SK-N-SH (cell line): Measurements from ENCODE around the gene YPEL1. TPM values are rescaled to one million over a fixed set of nuclear protein-coding genes. Genes with fewer than 3 reads are reported as not detected.

Experiments used
- CTCF ChIA-PET: fragments of 300-600, 350-600 bp; formaldehyde crosslinking; extraction: SDS; loops from one replicate; lab custom pipeline; 2021; lab: Yijun Ruan, JAX
- POLR2A ChIA-PET: fragments of 350-600 bp; sonication (Branson Sonifier 250); formaldehyde crosslinking; extraction: SDS; loops from one replicate; lab custom pipeline; 2020; ENCODE audit warnings: antibody characterized with exemption, inconsistent platforms; lab: Yijun Ruan, JAX
- DNase-seq: peaks from one replicate; pipeline ENCODE4 v3.0.0; 2012
- H2AFZ ChIP-seq: fragments of 200-600 bp; sonication (generic); 2 replicates; pipeline ENCODE4 v1.8.1; 2016; ENCODE audit warnings: antibody characterized with exemption, mild to moderate bottlenecking, low read depth
- H3F3A ChIP-seq: fragments of 200-600 bp; sonication (generic); replicated peaks from 2 replicates; pipeline ENCODE3; 2016; ENCODE audit warnings: antibody characterized with exemption, mild to moderate bottlenecking; ENCODE audit not compliant: insufficient read depth
- H3K27ac ChIP-seq, 2 experiments: fragments of 200-500 bp in 1 of 2; fragments of 200-600 bp in 1 of 2; sonication (Bioruptor generic) in 1 of 2; sonication (generic), shearing (Covaris generic) in 1 of 2; 2 replicates each; pipeline versions ENCODE4 v1.5.1 to v1.6.1; 2014 to 2016; ENCODE audit warnings: low read depth in 2 of 2, inconsistent platforms in 1 of 2, low read length in 1 of 2, mild to moderate bottlenecking in 1 of 2, mixed read lengths in 1 of 2
- H3K27me3 ChIP-seq: fragments of 200-600 bp; sonication (generic), shearing (Covaris generic); 2 replicates; pipeline ENCODE4 v1.6.1; 2016; ENCODE audit warnings: mixed run types; ENCODE audit not compliant: insufficient read depth
- H3K36me3 ChIP-seq, 2 experiments: fragments of 200-500 bp in 1 of 2; fragments of 200-600 bp in 1 of 2; sonication (Bioruptor generic) in 1 of 2; sonication (generic) in 1 of 2; replicated peaks in 1 of 2; 2 replicates each; pipeline versions ENCODE3 to v1.5.1; 2014 to 2016; ENCODE audit warnings: low read length in 1 of 2, mild to moderate bottlenecking in 1 of 2; ENCODE audit not compliant: insufficient read depth in 2 of 2, control insufficient read depth in 1 of 2
- H3K4me1 ChIP-seq, 2 experiments: fragments of 200-500 bp in 1 of 2; fragments of 200-600 bp in 1 of 2; sonication (Bioruptor generic) in 1 of 2; sonication (generic), shearing (Covaris generic) in 1 of 2; 2 replicates each; pipeline versions ENCODE4 v1.5.1 to v1.6.1; 2014 to 2016; ENCODE audit warnings: low read depth in 1 of 2, low read length in 1 of 2, mixed run types in 1 of 2; ENCODE audit not compliant: insufficient read depth in 2 of 2, control insufficient read depth in 1 of 2
- H3K4me2 ChIP-seq: fragments of 200-600 bp; sonication (generic), shearing (Covaris generic); 2 replicates; pipeline ENCODE4 v1.6.1; 2017; ENCODE audit warnings: mixed run types
- H3K4me3 ChIP-seq, 2 experiments: fragments of 200-500 bp in 1 of 2; fragments of 200-600 bp in 1 of 2; sonication (Bioruptor generic) in 1 of 2; sonication (generic), shearing (Covaris generic) in 1 of 2; 2 replicates each; pipeline versions ENCODE4 v1.5.1 to v1.8.1; 2014 to 2016; ENCODE audit warnings: low read depth in 2 of 2, inconsistent platforms in 1 of 2, low read length in 1 of 2, mild to moderate bottlenecking in 1 of 2, mixed read lengths in 1 of 2, moderate library complexity in 1 of 2
- H3K79me2 ChIP-seq: fragments of 200-600 bp; sonication (generic); 2 replicates; pipeline ENCODE4 v1.8.1; 2017; ENCODE audit warnings: mild to moderate bottlenecking; ENCODE audit not compliant: insufficient read depth
- H3K9ac ChIP-seq: fragments of 200-600 bp; sonication (generic); 2 replicates; pipeline ENCODE4 v1.6.1; 2017; ENCODE audit warnings: mixed run types
- H3K9me2 ChIP-seq: fragments of 200-600 bp; sonication (generic); 2 replicates; pipeline ENCODE4 v1.6.1; 2017; ENCODE audit warnings: mixed run types
- H3K9me3 ChIP-seq: fragments of 200-600 bp; sonication (generic); 2 replicates; pipeline ENCODE4 v1.6.1; 2017; ENCODE audit warnings: mixed run types, mild to moderate bottlenecking, moderate library complexity
- H4K20me1 ChIP-seq: fragments of 200-600 bp; sonication (generic); 2 replicates; pipeline ENCODE4 v1.6.1; 2017; ENCODE audit warnings: mild to moderate bottlenecking, mixed run types; ENCODE audit not compliant: insufficient read depth
- JUND ChIP-seq: IDR thresholded peaks from 2 replicates; pipeline ENCODE4 v1.4.0; 2012
- MXI1 ChIP-seq: IDR thresholded peaks from 2 replicates; pipeline ENCODE4 v1.6.1; 2012; ENCODE audit warnings: mild to moderate bottlenecking, low read depth, low read length, improper control_type of control experiment
- NFIC ChIP-seq: IDR thresholded peaks from 2 replicates; pipeline ENCODE4 v1.4.0; 2012; ENCODE audit warnings: borderline replicate concordance
- NRF1 ChIP-seq: IDR thresholded peaks from 2 replicates; pipeline ENCODE4 v1.6.1; 2012; ENCODE audit warnings: low read depth, mild to moderate bottlenecking, low read length
- RCOR1 ChIP-seq: fragments of 150-350 bp; IDR thresholded peaks from 2 replicates; pipeline ENCODE4 v1.6.1; 2017; ENCODE audit warnings: antibody characterized with exemption, low read length
- RFX5 ChIP-seq: IDR thresholded peaks from 2 replicates; pipeline ENCODE4 v1.6.1; 2012; ENCODE audit warnings: mild to moderate bottlenecking, improper control_type of control experiment, low read length
- SIN3A ChIP-seq: IDR thresholded peaks from 2 replicates; pipeline ENCODE4 v1.6.1; 2012; ENCODE audit warnings: low read depth, mild to moderate bottlenecking, low read length, moderate library complexity, borderline replicate concordance
- TEAD4 ChIP-seq: IDR thresholded peaks from 2 replicates; pipeline ENCODE4 v1.4.0; 2012; ENCODE audit warnings: mild to moderate bottlenecking, borderline replicate concordance; ENCODE audit not compliant: insufficient read depth
- YY1 ChIP-seq: IDR thresholded peaks from 2 replicates; pipeline ENCODE4 v1.4.0; 2012; ENCODE audit warnings: low read depth, mild to moderate bottlenecking
- WGBS: methylation state at CpG from one replicate; pipeline ENCODE4 v1.1.6; 2017; ENCODE audit warnings: low lambda C conversion rate; 5-methylcytosine and 5-hydroxymethylcytosine counted together
- polyA plus RNA-seq, 3 experiments: library from polyadenylated mRNA; depleted of rRNA; stranded (reverse); fragments of >200 nt; gene quantifications; 2 replicates each; pipeline ENCODE4 v1.2.3, GENCODE V29; 2012
- TF ChIP-seq, protein P1 (sequence below): fragments of 200-600 bp; sonication (generic); IDR thresholded peaks from 2 replicates; pipeline ENCODE4 v1.6.1; 2017; ENCODE audit warnings: antibody characterized with exemption, mild to moderate bottlenecking, moderate library complexity
- TF ChIP-seq, protein P2 (sequence below): IDR thresholded peaks from 2 replicates; pipeline ENCODE4 v1.4.0; 2012; ENCODE audit warnings: low read depth, borderline replicate concordance
- TF ChIP-seq, protein P3 (sequence below): fragments of 150-350 bp; IDR thresholded peaks from 2 replicates; pipeline ENCODE4 v1.6.1; 2017; ENCODE audit warnings: antibody characterized with exemption, low read length, low read depth, borderline replicate concordance
- TF ChIP-seq, protein P4 (sequence below): fragments of 150-350 bp; IDR thresholded peaks from 2 replicates; pipeline ENCODE4 v1.6.1; 2016; ENCODE audit warnings: mild to moderate bottlenecking, low read depth, low read length
- TF ChIP-seq, protein P5 (sequence below): IDR thresholded peaks from 2 replicates; pipeline ENCODE4 v1.4.0; 2012; ENCODE audit warnings: low read depth

Gene YPEL1
- polyA plus RNA-seq, 1 of the 3 experiments (the other 2 are of a cell fraction), result 2.4 TPM

DNA sequence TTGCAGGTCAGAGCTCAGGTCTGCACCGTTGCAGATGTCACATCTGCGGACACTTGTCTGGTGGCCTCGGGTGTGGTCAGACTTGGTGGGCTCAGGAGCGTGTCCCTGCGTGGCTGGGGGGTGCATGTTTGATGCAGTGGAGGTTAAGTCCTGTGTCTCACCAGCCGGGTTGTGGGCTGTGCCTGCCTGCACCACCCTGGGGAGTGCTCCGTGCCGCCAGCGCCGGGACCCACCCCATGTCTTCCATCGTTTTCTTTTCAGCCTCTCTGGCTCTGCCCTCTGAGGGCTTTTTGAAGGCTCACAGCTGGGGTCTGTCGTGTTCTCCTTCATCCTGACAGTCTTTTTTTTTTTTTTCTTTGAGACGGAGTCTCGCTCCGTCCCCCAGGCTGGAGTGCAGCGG lies 43.8 kb downstream of the YPEL1 start:
- no peak overlapping the region for H3K9ac ChIP-seq
- no peaks in the 10 kb centered on the region for H3F3A ChIP-seq
- H2AFZ ChIP-seq, result no peak overlapping the region
- no peak for TF ChIP-seq YY1
- no peak for TF ChIP-seq NRF1
- no peak for TF ChIP-seq MXI1
- TF ChIP-seq RFX5, result no peak
- TF ChIP-seq, protein P1, sequence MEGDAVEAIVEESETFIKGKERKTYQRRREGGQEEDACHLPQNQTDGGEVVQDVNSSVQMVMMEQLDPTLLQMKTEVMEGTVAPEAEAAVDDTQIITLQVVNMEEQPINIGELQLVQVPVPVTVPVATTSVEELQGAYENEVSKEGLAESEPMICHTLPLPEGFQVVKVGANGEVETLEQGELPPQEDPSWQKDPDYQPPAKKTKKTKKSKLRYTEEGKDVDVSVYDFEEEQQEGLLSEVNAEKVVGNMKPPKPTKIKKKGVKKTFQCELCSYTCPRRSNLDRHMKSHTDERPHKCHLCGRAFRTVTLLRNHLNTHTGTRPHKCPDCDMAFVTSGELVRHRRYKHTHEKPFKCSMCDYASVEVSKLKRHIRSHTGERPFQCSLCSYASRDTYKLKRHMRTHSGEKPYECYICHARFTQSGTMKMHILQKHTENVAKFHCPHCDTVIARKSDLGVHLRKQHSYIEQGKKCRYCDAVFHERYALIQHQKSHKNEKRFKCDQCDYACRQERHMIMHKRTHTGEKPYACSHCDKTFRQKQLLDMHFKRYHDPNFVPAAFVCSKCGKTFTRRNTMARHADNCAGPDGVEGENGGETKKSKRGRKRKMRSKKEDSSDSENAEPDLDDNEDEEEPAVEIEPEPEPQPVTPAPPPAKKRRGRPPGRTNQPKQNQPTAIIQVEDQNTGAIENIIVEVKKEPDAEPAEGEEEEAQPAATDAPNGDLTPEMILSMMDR, result no peak
- no peak for TF ChIP-seq RCOR1
- TF ChIP-seq, protein P2, sequence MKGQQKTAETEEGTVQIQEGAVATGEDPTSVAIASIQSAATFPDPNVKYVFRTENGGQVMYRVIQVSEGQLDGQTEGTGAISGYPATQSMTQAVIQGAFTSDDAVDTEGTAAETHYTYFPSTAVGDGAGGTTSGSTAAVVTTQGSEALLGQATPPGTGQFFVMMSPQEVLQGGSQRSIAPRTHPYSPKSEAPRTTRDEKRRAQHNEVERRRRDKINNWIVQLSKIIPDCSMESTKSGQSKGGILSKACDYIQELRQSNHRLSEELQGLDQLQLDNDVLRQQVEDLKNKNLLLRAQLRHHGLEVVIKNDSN, result no peak
- TF ChIP-seq, protein P3, sequence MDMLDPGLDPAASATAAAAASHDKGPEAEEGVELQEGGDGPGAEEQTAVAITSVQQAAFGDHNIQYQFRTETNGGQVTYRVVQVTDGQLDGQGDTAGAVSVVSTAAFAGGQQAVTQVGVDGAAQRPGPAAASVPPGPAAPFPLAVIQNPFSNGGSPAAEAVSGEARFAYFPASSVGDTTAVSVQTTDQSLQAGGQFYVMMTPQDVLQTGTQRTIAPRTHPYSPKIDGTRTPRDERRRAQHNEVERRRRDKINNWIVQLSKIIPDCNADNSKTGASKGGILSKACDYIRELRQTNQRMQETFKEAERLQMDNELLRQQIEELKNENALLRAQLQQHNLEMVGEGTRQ, result no peak
- TF ChIP-seq TEAD4, result no peak
- TF ChIP-seq, protein P4, sequence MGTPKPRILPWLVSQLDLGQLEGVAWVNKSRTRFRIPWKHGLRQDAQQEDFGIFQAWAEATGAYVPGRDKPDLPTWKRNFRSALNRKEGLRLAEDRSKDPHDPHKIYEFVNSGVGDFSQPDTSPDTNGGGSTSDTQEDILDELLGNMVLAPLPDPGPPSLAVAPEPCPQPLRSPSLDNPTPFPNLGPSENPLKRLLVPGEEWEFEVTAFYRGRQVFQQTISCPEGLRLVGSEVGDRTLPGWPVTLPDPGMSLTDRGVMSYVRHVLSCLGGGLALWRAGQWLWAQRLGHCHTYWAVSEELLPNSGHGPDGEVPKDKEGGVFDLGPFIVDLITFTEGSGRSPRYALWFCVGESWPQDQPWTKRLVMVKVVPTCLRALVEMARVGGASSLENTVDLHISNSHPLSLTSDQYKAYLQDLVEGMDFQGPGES, result no peak
- no peak for TF ChIP-seq NFIC
- TF ChIP-seq JUND, result no peak
- TF ChIP-seq SIN3A, result no peak
- TF ChIP-seq, protein P5, sequence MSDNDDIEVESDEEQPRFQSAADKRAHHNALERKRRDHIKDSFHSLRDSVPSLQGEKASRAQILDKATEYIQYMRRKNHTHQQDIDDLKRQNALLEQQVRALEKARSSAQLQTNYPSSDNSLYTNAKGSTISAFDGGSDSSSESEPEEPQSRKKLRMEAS, result no peak
- peaks cover 3 to 48% of the 10 kb centered on the region in 2 experiments for H3K36me3 ChIP-seq
- H3K79me2 ChIP-seq, result no peaks in the 10 kb centered on the region
- H3K4me1 ChIP-seq, result no peaks in the 10 kb centered on the region
- no peak for DNase-seq
- no peaks in the 10 kb centered on the region for H3K9me2 ChIP-seq
- H3K9me3 ChIP-seq, result no peaks in the 10 kb centered on the region
- ChIA-PET POLR2A (no interaction called here), CTCF (interaction anchor here (0.7 kb wide), 1 partner anchor 17 kb away, joined by 3 read pairs; no protein-coding TSS in a partner anchor)
- no peak overlapping the region for H3K27ac ChIP-seq
- 89% methylated on average over 15 of the region's 16 CpGs for WGBS
- H4K20me1 ChIP-seq, result no peaks in the 10 kb centered on the region
- H3K27me3 ChIP-seq, result no peaks in the 10 kb centered on the region
- H3K4me2 ChIP-seq, result no peak overlapping the region
- H3K4me3 ChIP-seq, result no peak overlapping the region
